Osteoblast (primary cell): ENCODE results near the gene KCNQ4. TPM values are rescaled to one million over a fixed set of nuclear protein-coding genes. Genes with fewer than 3 reads are reported as not detected.

Source experiments
- DNase-seq: peaks from one replicate; pipeline ENCODE4 v3.0.0; 2011; ENCODE audit warnings: low spot score, mixed read lengths; ENCODE audit not compliant: insufficient read length; ENCODE audit errors: missing footprints
- H2AFZ ChIP-seq: 2 replicates; pipeline ENCODE4 v1.6.0; 2011; ENCODE audit warnings: mild to moderate bottlenecking, low read length
- H3K27ac ChIP-seq: 2 replicates; pipeline ENCODE4 v1.5.1; 2011; ENCODE audit warnings: mild to moderate bottlenecking, low read depth, low read length, moderate library complexity
- H3K27me3 ChIP-seq: 2 replicates; pipeline ENCODE4 v1.6.0; 2012; ENCODE audit warnings: mild to moderate bottlenecking, control low read depth, inconsistent platforms, low read length, moderate library complexity; ENCODE audit not compliant: insufficient read depth
- H3K36me3 ChIP-seq: 2 replicates; pipeline ENCODE4 v1.5.1; 2011; ENCODE audit warnings: mild to moderate bottlenecking, low read length, control low read depth, moderate library complexity; ENCODE audit not compliant: insufficient read depth
- H3K4me1 ChIP-seq: 2 replicates; pipeline ENCODE4 v1.5.1; 2011; ENCODE audit warnings: mild to moderate bottlenecking, low read length, control low read depth, moderate library complexity; ENCODE audit not compliant: insufficient read depth
- H3K4me2 ChIP-seq: 2 replicates; pipeline ENCODE4 v1.6.0; 2011; ENCODE audit warnings: mild to moderate bottlenecking, low read length; ENCODE audit not compliant: insufficient read depth
- H3K4me3 ChIP-seq: fragments of 200-600 bp; sonication (generic); 3 replicates; pipeline ENCODE4 v1.5.1; 2012; ENCODE audit warnings: mild to moderate bottlenecking, low read length, inconsistent platforms; ENCODE audit not compliant: insufficient read depth
- H3K79me2 ChIP-seq: 2 replicates; pipeline ENCODE4 v1.6.0; 2012; ENCODE audit warnings: mild to moderate bottlenecking, low read length, control low read depth, inconsistent platforms; ENCODE audit not compliant: insufficient read depth
- H3K9me3 ChIP-seq: 2 replicates; pipeline ENCODE4 v1.5.1; 2011; ENCODE audit warnings: low read depth, low read length, control low read depth
- H4K20me1 ChIP-seq: 2 replicates; pipeline ENCODE4 v1.6.0; 2012; ENCODE audit warnings: mild to moderate bottlenecking, low read length, control low read depth; ENCODE audit not compliant: insufficient read depth
- total RNA-seq: library from RNA; depleted of rRNA; stranded (reverse); fragments of >200 nt; gene quantifications from 2 replicates; pipeline ENCODE4 v1.2.3, GENCODE V29; 2012
- TF ChIP-seq, protein P1 (sequence below): IDR thresholded peaks from 2 replicates; pipeline ENCODE4 v1.5.1; 2011; ENCODE audit warnings: mild to moderate bottlenecking, low read depth, low read length, moderate library complexity; ENCODE audit errors: extremely low read depth

KCNQ4 gene
- total RNA-seq, 1 donor = not detected

DNA sequence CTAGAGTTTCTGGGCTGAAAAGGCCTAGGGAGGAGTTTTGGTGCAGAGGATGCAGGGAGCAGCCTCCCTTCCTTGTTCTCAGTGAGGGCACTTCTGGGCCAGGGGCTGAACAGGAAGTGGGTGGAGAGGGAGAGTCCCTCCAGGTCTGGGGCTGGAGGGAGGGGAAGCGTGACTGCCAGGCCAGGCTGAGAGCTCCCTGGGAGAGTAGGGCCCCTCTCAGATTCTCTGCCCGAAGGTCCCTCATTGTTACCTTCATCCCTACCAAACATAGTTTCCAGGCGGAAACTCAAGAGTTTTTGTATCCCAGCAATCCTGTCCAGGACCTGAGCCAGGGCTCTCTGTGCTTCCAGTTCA lies 41.8 kb downstream of the KCNQ4 start:
- Histone ChIP-seq H4K20me1 (no peaks in the 10 kb centered on the region), H3K79me2 (no peaks in the 10 kb centered on the region), H3K4me2 (no peak overlapping the region), H3K27ac (no peak overlapping the region), H3K36me3 (no peaks in the 10 kb centered on the region), H3K9me3 (no peaks in the 10 kb centered on the region), H3K4me1 (peaks cover 10% of the 10 kb centered on the region), H2AFZ (no peak overlapping the region), H3K4me3 (no peak overlapping the region), H3K27me3 (no peaks in the 10 kb centered on the region)
- DNase-seq = peak; percentile 81
- TF ChIP-seq, protein P1, sequence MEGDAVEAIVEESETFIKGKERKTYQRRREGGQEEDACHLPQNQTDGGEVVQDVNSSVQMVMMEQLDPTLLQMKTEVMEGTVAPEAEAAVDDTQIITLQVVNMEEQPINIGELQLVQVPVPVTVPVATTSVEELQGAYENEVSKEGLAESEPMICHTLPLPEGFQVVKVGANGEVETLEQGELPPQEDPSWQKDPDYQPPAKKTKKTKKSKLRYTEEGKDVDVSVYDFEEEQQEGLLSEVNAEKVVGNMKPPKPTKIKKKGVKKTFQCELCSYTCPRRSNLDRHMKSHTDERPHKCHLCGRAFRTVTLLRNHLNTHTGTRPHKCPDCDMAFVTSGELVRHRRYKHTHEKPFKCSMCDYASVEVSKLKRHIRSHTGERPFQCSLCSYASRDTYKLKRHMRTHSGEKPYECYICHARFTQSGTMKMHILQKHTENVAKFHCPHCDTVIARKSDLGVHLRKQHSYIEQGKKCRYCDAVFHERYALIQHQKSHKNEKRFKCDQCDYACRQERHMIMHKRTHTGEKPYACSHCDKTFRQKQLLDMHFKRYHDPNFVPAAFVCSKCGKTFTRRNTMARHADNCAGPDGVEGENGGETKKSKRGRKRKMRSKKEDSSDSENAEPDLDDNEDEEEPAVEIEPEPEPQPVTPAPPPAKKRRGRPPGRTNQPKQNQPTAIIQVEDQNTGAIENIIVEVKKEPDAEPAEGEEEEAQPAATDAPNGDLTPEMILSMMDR = no peak

DNA sequence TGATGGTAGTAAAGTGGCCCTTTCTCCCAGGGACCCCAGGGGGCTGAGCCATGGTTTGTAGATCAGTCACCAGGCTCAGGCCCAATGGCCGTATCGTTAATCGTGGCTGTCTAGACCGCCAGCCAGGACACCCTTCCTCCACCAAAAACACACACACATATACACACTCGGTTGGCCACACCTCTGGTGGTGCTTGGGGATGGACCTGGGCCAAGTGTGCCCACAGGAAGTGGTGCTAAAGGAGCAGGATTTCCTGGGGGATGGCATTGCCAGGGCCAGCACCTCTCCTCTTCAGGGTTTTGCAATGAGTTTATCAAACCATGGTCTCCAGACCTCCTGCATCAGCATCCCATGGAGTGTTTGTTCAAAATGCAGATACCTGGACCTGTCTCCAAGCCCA lies 42.4 kb downstream of the KCNQ4 start:
- Histone ChIP-seq H3K4me1 (peaks cover 10% of the 10 kb centered on the region), H4K20me1 (no peaks in the 10 kb centered on the region), H3K27ac (no peak overlapping the region), H3K79me2 (no peaks in the 10 kb centered on the region), H3K9me3 (no peaks in the 10 kb centered on the region), H3K36me3 (no peaks in the 10 kb centered on the region), H2AFZ (no peak overlapping the region), H3K27me3 (no peaks in the 10 kb centered on the region), H3K4me3 (no peak overlapping the region), H3K4me2 (no peak overlapping the region)
- TF ChIP-seq, protein P1 = no peak
- peak; percentile 60 for DNase-seq

DNA sequence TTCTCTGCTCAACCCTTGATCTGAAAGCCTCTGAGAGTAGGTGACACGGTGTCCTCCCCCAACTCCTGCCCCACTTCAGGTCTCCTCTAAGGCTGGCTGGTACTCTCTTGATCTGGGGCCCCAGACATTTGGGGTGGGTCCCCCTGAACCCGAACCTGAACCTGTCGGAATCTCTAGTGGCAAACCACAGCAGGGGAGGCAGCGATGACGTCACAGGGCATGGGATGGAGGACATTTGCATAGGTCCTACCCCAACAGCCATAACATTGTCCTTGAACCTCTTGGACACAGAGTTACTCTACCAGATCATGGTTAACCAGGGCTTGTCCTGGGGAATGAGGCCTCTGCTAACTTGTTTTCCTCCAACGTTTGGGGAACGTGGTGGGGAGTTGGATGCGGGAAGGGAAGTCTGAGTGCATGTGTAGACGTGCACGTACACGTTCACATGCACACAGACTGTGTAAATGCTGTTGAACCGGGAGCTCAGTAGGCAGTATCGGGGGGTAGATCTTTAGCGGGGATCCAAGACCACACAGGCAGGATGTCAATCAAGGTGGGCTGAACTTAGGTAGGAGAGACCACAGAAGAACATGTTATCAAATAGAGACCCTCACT lies 46.2 kb downstream of the KCNQ4 start:
- Histone ChIP-seq H3K27ac (no peak overlapping the region), H3K4me1 (peaks cover 4% of the 10 kb centered on the region)
- DNase-seq = no peak

DNA sequence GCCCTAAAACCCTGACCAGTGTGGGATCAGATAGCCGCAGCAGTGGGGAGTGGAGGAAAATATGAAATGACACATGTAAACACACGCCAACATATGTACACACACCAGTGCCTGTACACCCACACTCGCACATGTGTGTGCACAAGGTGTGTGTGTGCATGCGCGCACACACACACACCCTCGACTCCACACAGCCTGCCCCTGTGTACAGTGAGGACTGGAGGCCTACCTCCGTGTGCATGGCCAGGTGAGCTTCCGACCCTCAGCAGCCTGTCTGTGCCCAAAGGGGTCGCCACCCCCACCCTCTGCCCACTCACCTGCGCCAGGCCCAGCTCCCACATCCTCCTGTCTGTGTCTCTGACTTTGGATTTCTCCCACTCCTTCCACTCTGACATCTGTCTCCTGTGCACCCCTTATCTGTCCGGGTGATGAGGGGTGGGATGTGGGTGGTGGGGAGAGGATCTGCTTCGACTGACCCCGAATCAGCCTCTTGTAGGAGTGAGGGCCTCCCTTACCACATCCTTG lies 46.9 kb downstream of the KCNQ4 start:
- no peak overlapping the region for H2AFZ ChIP-seq
- peaks cover 4% of the 10 kb centered on the region for H3K27me3 ChIP-seq
- no peaks in the 10 kb centered on the region for H3K4me1 ChIP-seq
- H3K36me3 ChIP-seq = no peaks in the 10 kb centered on the region
- H3K27ac ChIP-seq = no peak overlapping the region
- H3K4me2 ChIP-seq = no peak overlapping the region
- no peaks in the 10 kb centered on the region for H4K20me1 ChIP-seq
- H3K4me3 ChIP-seq = no peak overlapping the region
- H3K9me3 ChIP-seq = no peaks in the 10 kb centered on the region
- no peak for DNase-seq
- TF ChIP-seq, protein P1 = no peak
- no peaks in the 10 kb centered on the region for H3K79me2 ChIP-seq

More for the DNA sequence above, 46.2 kb downstream of the KCNQ4 start:
- no peak overlapping the region for H3K4me2 ChIP-seq
- no peaks in the 10 kb centered on the region for H4K20me1 ChIP-seq
- no peaks in the 10 kb centered on the region for H3K36me3 ChIP-seq
- H3K79me2 ChIP-seq = no peaks in the 10 kb centered on the region
- TF ChIP-seq, protein P1 = no peak
- H3K27me3 ChIP-seq = no peaks in the 10 kb centered on the region
- H3K9me3 ChIP-seq = no peaks in the 10 kb centered on the region
- no peak overlapping the region for H3K4me3 ChIP-seq
- H2AFZ ChIP-seq = no peak overlapping the region
